GM18868 (cell line): ENCODE data around the gene CENPO.
A peak's percentile ranks its signal among the peaks of the same experiment; 100 is the strongest.
"Not testable (repeated sequence)": the region's sequence is repeated elsewhere in the genome, so short reads cannot be mapped to it uniquely, and the experiment has no call there.

Experiments used
- ATAC-seq: cut with Tn5 transposase; IDR thresholded peaks from one replicate; pipeline ENCODE4 v1.9.1; 2021; ENCODE audit warnings: mild to moderate bottlenecking, moderate library complexity; ENCODE audit not compliant: unreplicated experiment

The CENPO gene

DNA sequence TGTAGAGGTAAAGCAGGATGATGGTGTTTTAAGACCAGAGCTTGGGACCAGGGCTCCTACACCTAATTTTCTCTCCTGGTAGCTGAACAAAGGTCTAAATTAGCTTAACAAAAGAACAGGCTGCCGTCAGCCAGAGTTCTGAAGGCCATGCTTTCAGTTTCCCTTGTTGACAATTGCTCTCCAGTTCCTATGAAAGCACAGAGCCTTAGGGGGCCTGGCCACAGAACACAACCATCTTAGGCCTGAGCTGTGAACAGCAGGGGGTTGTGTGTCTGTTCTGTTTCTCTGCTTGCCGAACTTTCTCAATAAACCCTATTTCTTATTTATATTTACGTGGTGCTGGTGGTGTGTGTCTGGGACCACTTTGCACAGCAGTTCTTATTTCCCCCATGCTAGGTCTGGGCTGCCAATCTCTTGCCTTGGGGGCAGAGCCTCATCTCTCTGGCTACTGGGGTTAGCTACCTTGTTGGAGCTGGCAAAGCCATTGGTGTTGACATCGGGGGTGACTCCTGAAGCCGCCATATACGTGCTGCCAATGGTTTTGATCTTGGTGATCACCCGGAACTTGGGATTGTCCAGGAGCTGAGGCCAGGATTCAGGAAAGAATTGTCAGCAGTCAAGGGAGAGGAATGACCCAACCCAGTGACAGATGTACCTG lies 29.0 kb downstream of the CENPO start:
- ATAC-seq = no peak

- no peak for ATAC-seq
Observed at GRCh38 chr2:24824071-24824588, 30.9 kb downstream of the CENPO start.

GRCh38 chr2:24824966-24825882 lies 32.0 kb downstream of the CENPO start:
- no peak for ATAC-seq

- ATAC-seq = no peak
Observed at GRCh38 chr2:24825883-24826772, 32.9 kb downstream of the CENPO start.

DNA sequence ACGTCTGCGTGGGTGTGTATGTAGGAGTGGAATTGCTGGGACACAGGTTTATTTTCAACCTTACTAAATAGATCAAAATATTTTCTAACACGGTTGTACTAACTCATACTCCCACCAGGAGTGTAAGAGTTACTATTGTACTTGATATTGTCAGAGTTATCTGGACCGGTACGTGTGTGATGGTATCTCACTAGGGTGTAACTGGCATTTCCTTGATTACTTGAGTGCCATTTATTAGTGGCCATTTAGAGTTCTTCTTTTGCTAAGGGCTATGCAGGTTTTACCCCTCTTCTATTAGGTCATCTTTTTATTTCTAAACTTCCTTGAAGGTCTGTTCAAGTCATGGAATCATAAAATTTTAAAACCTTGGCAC lies 33.5 kb downstream of the CENPO start:
- no peak for ATAC-seq

- peak; percentile 73 for ATAC-seq
Observed at GRCh38 chr2:24827321-24828237, 34.4 kb downstream of the CENPO start.

GRCh38 chr2:24828238-24828996 lies 35.2 kb downstream of the CENPO start:
- ATAC-seq = no peak

- no peak for ATAC-seq
Observed at GRCh38 chr2:24830351-24830750, 37.1 kb downstream of the CENPO start.

GRCh38 chr2:24830786-24831185 lies 37.6 kb downstream of the CENPO start:
- no peak for ATAC-seq

- ATAC-seq = no peak
Observed at GRCh38 chr2:24831221-24832072, 38.2 kb downstream of the CENPO start.

- no peak for ATAC-seq
Observed at GRCh38 chr2:24832073-24832461, 38.8 kb downstream of the CENPO start.

- ATAC-seq = no peak
Observed at GRCh38 chr2:24832521-24832920, 39.3 kb downstream of the CENPO start.

GRCh38 chr2:24832931-24833701 lies 39.9 kb downstream of the CENPO start:
- no peak for ATAC-seq

- no peak for ATAC-seq
Observed at GRCh38 chr2:24833821-24834732, 40.9 kb downstream of the CENPO start.

DNA sequence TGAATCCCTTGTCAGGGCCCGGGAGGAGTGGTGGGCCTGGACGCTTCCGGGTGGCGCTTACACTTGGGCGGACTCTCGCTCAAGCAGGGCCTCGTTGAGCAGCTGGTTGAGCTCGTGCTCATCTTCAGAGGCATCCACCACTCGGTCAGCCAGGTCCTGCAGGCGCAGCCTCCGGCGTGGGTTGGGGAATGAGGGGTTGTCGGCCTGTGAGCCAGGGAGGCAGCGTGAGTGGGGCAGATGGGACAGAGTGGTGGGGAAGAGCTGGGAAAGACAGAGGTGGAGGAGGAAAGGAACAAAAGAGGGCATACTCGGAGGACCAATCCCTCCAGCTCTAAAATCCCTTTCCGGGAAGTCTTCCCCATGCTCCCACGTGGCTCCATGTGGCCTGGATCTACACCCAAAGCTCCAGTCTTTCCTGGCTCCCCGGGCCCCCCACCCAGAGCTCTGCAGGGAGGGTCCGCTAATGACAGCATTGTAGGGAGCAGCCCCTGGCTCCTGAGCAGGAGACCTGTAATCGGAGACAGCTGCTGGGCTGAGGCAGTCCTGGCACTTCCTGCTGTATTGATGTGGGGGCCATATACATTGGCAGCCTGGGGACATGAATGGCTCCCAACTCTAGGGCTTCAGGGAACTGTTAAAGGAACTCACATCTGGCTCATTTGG lies 41.6 kb downstream of the CENPO start:
- ATAC-seq = no peak

DNA sequence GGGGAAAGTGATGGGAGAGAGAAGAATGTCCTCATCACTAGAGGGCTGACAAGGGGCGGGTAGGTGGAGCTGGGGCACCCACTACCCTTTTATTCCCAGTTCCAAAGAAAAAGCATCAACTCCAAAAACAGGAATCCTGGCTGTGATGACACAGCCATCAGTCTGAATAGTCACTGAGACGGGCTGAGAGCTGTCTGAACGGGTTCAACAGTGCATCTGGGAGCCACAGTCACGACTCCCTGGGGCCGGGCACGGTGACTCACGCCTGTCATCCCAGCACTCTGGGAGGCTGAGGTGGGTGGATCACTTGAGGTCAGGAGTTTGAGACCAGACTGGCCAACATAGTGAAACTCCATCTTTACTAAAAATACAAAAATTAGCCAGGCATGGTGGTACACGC lies 42.2 kb downstream of the CENPO start:
- ATAC-seq = not testable (repeated sequence)
